Measurements from ENCODE around the gene PKD1L1.

PKD1L1 gene

DNA sequence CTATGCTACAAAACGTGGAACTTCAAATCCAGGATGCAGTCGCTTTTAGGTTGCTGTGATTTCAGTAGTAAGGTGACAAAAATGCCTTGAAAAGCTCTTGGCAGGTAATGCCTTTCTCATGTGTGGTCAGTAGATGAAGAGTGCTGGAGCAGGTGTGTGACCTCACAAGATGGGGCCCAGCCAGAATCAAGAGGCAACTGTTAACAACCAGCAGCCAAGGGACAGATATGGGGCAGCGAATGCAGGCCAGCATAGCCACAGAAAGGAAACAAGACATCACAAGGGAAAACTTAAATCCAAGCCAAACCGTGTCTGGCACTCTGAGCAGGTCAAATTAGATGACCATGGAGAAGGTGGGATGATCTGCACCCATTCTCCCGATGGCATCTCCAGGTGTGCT, 18.9 kb upstream of the PKD1L1 start (continued):
- TF ChIP-seq, protein P1, sequence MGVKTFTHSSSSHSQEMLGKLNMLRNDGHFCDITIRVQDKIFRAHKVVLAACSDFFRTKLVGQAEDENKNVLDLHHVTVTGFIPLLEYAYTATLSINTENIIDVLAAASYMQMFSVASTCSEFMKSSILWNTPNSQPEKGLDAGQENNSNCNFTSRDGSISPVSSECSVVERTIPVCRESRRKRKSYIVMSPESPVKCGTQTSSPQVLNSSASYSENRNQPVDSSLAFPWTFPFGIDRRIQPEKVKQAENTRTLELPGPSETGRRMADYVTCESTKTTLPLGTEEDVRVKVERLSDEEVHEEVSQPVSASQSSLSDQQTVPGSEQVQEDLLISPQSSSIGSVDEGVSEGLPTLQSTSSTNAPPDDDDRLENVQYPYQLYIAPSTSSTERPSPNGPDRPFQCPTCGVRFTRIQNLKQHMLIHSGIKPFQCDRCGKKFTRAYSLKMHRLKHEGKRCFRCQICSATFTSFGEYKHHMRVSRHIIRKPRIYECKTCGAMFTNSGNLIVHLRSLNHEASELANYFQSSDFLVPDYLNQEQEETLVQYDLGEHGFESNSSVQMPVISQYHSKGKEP (tag by site-specific recombination; IDR thresholded peaks at IDR 0.05), result no peak
- TF ChIP-seq, protein P2, sequence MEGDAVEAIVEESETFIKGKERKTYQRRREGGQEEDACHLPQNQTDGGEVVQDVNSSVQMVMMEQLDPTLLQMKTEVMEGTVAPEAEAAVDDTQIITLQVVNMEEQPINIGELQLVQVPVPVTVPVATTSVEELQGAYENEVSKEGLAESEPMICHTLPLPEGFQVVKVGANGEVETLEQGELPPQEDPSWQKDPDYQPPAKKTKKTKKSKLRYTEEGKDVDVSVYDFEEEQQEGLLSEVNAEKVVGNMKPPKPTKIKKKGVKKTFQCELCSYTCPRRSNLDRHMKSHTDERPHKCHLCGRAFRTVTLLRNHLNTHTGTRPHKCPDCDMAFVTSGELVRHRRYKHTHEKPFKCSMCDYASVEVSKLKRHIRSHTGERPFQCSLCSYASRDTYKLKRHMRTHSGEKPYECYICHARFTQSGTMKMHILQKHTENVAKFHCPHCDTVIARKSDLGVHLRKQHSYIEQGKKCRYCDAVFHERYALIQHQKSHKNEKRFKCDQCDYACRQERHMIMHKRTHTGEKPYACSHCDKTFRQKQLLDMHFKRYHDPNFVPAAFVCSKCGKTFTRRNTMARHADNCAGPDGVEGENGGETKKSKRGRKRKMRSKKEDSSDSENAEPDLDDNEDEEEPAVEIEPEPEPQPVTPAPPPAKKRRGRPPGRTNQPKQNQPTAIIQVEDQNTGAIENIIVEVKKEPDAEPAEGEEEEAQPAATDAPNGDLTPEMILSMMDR (tag by site-specific recombination; IDR thresholded peaks at IDR 0.05), result no peak
- TF ChIP-seq ZNF202 (tag by site-specific recombination; IDR thresholded peaks at IDR 0.05; ENCODE audit: borderline replicate concordance), result no peak
- TF ChIP-seq OSR2 (tag by site-specific recombination; IDR thresholded peaks at IDR 0.05), result no peak
- TF ChIP-seq ZSCAN30 (tag by site-specific recombination; IDR thresholded peaks at IDR 0.05), result no peak
- no peak for TF ChIP-seq TRIM28 (IDR thresholded peaks at IDR 0.05; ENCODE audit: borderline replicate concordance, low read length)

DNA sequence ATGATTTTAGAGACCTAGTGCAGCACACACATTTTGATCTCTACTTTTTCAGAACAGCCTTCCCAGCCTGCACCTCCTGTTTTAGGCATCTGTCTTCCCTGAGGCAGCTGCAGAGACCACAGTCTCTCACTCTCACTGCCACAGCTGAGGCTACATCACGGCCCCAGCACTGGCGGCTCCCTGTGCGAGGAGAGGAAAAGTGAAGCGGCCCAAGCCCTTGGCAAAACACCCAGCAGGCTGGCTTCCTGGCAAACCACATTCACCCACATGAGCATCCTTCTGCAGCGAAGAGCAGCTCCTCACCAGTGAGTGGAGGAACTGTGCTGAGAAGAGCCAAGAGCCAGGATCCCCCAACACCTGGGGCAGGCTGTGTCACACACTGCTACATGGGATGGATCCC, 17.2 kb upstream of the PKD1L1 start:
- TF ChIP-seq ZNF423 (tag by site-specific recombination; IDR thresholded peaks at IDR 0.05) (no peak), ZNF223 (tag by site-specific recombination; IDR thresholded peaks at IDR 0.05) (no peak), ZNF391 (tag by site-specific recombination; IDR thresholded peaks at IDR 0.05; ENCODE audit: borderline replicate concordance, low read depth) (no peak), ZNF768 (tag by site-specific recombination; IDR thresholded peaks at IDR 0.05) (no peak), SP3 (tag by site-specific recombination; IDR thresholded peaks at IDR 0.05) (no peak), RBAK (tag by site-specific recombination; IDR thresholded peaks at IDR 0.05) (no peak), ZNF335 (tag by site-specific recombination; conservative IDR thresholded peaks at IDR 0.05) (no peak), ZNF274 (IDR thresholded peaks at IDR 0.05; ENCODE audit: low read length) (no peak), ZNF274 (tag by site-specific recombination; IDR thresholded peaks at IDR 0.05; ENCODE audit: borderline replicate concordance) (no peak), ZNF792 (tag by site-specific recombination; IDR thresholded peaks at IDR 0.05) (no peak), ZNF558 (tag by site-specific recombination; IDR thresholded peaks at IDR 0.05) (no peak), ZNF610 (tag by site-specific recombination; IDR thresholded peaks at IDR 0.05; ENCODE audit: borderline replicate concordance) (no peak), ZNF621 (tag by site-specific recombination; IDR thresholded peaks at IDR 0.05) (no peak), ZNF184 (tag by site-specific recombination; IDR thresholded peaks at IDR 0.05) (no peak), ZNF521 (tag by site-specific recombination; IDR thresholded peaks at IDR 0.05) (no peak), ZNF350 (tag by site-specific recombination; IDR thresholded peaks at IDR 0.05) (no peak), YY1 (tag by site-specific recombination; IDR thresholded peaks at IDR 0.05) (no peak)
- TF ChIP-seq, protein P3, sequence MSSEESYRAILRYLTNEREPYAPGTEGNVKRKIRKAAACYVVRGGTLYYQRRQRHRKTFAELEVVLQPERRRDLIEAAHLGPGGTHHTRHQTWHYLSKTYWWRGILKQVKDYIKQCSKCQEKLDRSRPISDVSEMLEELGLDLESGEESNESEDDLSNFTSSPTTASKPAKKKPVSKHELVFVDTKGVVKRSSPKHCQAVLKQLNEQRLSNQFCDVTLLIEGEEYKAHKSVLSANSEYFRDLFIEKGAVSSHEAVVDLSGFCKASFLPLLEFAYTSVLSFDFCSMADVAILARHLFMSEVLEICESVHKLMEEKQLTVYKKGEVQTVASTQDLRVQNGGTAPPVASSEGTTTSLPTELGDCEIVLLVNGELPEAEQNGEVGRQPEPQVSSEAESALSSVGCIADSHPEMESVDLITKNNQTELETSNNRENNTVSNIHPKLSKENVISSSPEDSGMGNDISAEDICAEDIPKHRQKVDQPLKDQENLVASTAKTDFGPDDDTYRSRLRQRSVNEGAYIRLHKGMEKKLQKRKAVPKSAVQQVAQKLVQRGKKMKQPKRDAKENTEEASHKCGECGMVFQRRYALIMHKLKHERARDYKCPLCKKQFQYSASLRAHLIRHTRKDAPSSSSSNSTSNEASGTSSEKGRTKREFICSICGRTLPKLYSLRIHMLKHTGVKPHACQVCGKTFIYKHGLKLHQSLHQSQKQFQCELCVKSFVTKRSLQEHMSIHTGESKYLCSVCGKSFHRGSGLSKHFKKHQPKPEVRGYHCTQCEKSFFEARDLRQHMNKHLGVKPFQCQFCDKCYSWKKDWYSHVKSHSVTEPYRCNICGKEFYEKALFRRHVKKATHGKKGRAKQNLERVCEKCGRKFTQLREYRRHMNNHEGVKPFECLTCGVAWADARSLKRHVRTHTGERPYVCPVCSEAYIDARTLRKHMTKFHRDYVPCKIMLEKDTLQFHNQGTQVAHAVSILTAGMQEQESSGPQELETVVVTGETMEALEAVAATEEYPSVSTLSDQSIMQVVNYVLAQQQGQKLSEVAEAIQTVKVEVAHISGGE (tag by site-specific recombination; conservative IDR thresholded peaks at IDR 0.05; ENCODE audit: low read depth), result no peak
- TF ChIP-seq, protein P4, sequence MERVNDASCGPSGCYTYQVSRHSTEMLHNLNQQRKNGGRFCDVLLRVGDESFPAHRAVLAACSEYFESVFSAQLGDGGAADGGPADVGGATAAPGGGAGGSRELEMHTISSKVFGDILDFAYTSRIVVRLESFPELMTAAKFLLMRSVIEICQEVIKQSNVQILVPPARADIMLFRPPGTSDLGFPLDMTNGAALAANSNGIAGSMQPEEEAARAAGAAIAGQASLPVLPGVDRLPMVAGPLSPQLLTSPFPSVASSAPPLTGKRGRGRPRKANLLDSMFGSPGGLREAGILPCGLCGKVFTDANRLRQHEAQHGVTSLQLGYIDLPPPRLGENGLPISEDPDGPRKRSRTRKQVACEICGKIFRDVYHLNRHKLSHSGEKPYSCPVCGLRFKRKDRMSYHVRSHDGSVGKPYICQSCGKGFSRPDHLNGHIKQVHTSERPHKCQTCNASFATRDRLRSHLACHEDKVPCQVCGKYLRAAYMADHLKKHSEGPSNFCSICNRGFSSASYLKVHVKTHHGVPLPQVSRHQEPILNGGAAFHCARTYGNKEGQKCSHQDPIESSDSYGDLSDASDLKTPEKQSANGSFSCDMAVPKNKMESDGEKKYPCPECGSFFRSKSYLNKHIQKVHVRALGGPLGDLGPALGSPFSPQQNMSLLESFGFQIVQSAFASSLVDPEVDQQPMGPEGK (tag by site-specific recombination; IDR thresholded peaks at IDR 0.05), result no peak
- H3K36me3 ChIP-seq (ENCODE audit: control insufficient read depth in 2 of 2, insufficient read depth in 1 of 2, low read length in 2 of 2), result peaks cover 40 to 80% of the 10 kb centered on the region in 2 experiments
- POLR2A ChIA-PET, result no interaction called here
- H3K4me3 ChIP-seq (ENCODE audit: low read depth, low read length), result no peak overlapping the region
- no peaks in the 10 kb centered on the region for H3K4me1 ChIP-seq (ENCODE audit: control insufficient read depth, insufficient read depth, low read length)
- CTCF ChIA-PET, result no interaction called here
- H3K27ac ChIP-seq (ENCODE audit: extremely low read depth, low read depth, low read length), result no peak overlapping the region
- no peaks in the 10 kb centered on the region for H3K9me3 ChIP-seq (ENCODE audit: control insufficient read depth, insufficient read depth, low read depth, low read length)

Measured in HEK293 (cell line).